Hepatocyte (in vitro differentiated cells): Measurements from ENCODE around the gene ERC2.

Experiments used
- EZH2phosphoT487 ChIP-seq: fragments of 200-600 bp; sonication (generic); IDR thresholded peaks from one replicate; pipeline ENCODE4 v1.6.1; 2018; ENCODE audit warnings: antibody characterized with exemption, mild to moderate bottlenecking, low read depth, moderate library complexity; ENCODE audit not compliant: unreplicated experiment, severe bottlenecking
- TF ChIP-seq, protein P1 (sequence below): fragments of 200-600 bp; sonication (generic); IDR thresholded peaks from 2 replicates; pipeline ENCODE4 v1.5.1; 2016; ENCODE audit warnings: antibody characterized with exemption, mild to moderate bottlenecking; ENCODE audit not compliant: poor library complexity

DNA sequence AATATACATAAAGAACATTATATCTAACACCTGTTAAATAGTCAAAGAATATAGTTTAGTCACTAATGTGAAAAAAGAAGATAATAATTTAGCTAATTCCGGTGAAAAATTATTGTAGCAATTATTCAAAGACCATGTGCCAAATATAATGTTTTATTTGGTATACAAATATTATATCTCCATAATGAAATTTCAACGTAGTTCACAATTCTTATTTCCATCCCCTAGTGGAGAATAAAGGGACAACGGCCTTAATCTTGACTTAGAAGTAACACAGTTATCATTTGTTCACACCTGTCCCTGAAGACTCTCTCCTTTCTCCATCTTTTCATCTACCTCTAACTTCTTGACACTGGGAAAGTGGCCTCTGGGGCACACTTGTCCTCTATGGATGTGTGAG is 213.4 kb downstream of the ERC2 start:
- TF ChIP-seq EZH2phosphoT487 = no peak
- TF ChIP-seq, protein P1, sequence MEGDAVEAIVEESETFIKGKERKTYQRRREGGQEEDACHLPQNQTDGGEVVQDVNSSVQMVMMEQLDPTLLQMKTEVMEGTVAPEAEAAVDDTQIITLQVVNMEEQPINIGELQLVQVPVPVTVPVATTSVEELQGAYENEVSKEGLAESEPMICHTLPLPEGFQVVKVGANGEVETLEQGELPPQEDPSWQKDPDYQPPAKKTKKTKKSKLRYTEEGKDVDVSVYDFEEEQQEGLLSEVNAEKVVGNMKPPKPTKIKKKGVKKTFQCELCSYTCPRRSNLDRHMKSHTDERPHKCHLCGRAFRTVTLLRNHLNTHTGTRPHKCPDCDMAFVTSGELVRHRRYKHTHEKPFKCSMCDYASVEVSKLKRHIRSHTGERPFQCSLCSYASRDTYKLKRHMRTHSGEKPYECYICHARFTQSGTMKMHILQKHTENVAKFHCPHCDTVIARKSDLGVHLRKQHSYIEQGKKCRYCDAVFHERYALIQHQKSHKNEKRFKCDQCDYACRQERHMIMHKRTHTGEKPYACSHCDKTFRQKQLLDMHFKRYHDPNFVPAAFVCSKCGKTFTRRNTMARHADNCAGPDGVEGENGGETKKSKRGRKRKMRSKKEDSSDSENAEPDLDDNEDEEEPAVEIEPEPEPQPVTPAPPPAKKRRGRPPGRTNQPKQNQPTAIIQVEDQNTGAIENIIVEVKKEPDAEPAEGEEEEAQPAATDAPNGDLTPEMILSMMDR = no peak
